GM18868 (cell line): ENCODE data around the gene BCAS1.
"Not testable (repeated sequence)": the region's sequence is repeated elsewhere in the genome, so short reads cannot be mapped to it uniquely, and the experiment has no call there.

Experiments
- ATAC-seq: cut with Tn5 transposase; IDR thresholded peaks from one replicate; pipeline ENCODE4 v1.9.1; 2021; ENCODE audit warnings: mild to moderate bottlenecking, moderate library complexity; ENCODE audit not compliant: unreplicated experiment

BCAS1 gene

GRCh38 chr20:53990003-53990402 lies 80.4 kb downstream of the BCAS1 start:
- ATAC-seq: no peak

- no peak for ATAC-seq
Observed at GRCh38 chr20:53989401-53989800, 81.0 kb downstream of the BCAS1 start.

GRCh38 chr20:53986037-53986650 lies 84.2 kb downstream of the BCAS1 start:
- no peak for ATAC-seq

GRCh38 chr20:53985150-53985518 lies 85.3 kb downstream of the BCAS1 start:
- no peak for ATAC-seq

- ATAC-seq: no peak
Observed at GRCh38 chr20:53984356-53985149, 85.8 kb downstream of the BCAS1 start.

GRCh38 chr20:53983401-53983800 lies 87.0 kb downstream of the BCAS1 start:
- ATAC-seq: no peak

GRCh38 chr20:53982624-53983023 lies 87.8 kb downstream of the BCAS1 start:
- ATAC-seq: no peak

GRCh38 chr20:53981752-53982437 lies 88.5 kb downstream of the BCAS1 start:
- no peak for ATAC-seq

- no peak for ATAC-seq
Observed at GRCh38 chr20:53981130-53981529, 89.3 kb downstream of the BCAS1 start.

GRCh38 chr20:53980031-53980465 lies 90.3 kb downstream of the BCAS1 start:
- ATAC-seq: no peak

- ATAC-seq: no peak
Observed at GRCh38 chr20:53978497-53978896, 91.9 kb downstream of the BCAS1 start.

GRCh38 chr20:53977391-53977790 lies 93.0 kb downstream of the BCAS1 start:
- ATAC-seq: no peak

- no peak for ATAC-seq
Observed at GRCh38 chr20:53975761-53976160, 94.6 kb downstream of the BCAS1 start.

- no peak for ATAC-seq
Observed at GRCh38 chr20:53974785-53975555, 95.4 kb downstream of the BCAS1 start.

- ATAC-seq: not testable (repeated sequence)
Observed at GRCh38 chr20:53973882-53974281, 96.5 kb downstream of the BCAS1 start.

- ATAC-seq: no peak
Observed at GRCh38 chr20:53972179-53972578, 98.2 kb downstream of the BCAS1 start.

- ATAC-seq: no peak
Observed at GRCh38 chr20:53971096-53971683, 99.2 kb downstream of the BCAS1 start.

- no peak for ATAC-seq
Observed at GRCh38 chr20:53970232-53970631, 100.2 kb downstream of the BCAS1 start.

GRCh38 chr20:53967527-53967926 lies 102.9 kb downstream of the BCAS1 start:
- ATAC-seq: no peak

GRCh38 chr20:53966774-53967398 lies 103.5 kb downstream of the BCAS1 start:
- ATAC-seq: no peak
